ENCODE data around the gene DEFB131A.
"Not testable (repeated sequence)": the region's sequence is repeated elsewhere in the genome, so short reads cannot be mapped to it uniquely, and the experiment has no call there.

The DEFB131A gene

DNA sequence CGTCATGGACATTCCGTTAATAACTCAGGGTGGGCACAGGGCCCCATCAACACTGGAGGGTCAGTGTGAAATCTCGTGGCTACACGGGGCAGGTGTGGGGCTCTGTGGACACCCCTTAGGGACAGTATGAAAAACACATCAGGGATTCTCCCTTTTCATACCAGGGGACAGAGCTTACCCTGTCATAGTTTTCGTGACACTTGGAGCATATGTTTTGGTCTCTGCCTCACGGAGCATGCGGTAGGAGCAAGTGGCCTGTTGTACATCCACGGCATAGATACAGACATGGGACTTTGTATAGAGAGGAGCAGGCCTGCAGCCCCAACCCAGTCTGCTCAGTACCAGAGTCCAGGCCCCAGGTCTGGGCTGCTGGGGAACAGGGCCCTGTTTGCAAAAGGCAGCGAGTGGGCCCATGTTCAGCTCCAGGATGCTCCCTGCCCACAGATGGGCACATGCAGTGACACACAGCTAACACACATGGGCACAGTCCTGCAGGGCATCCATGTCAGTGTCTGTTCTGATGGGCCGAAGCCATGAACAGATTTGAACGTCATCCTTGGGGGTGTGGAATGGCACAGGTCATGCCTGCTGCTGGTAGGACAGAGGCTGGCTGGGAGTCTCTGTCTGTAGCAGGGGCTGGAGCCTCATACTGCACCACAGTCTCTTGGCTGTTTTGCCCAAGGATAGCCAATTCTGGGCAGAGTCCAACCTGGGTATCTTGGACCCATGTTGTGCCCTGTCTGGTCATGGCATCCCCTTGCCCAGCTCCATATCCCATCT lies 50.2 kb downstream of the DEFB131A start:
- DNase-seq (ENCODE audit: low read depth in 2 of 2) = not testable (repeated sequence)

- peak; percentile 47 to 74 for DNase-seq (ENCODE audit: low read depth in 2 of 2)
Observed at GRCh38 chr4:9495443-9495842, 51.2 kb downstream of the DEFB131A start.

GRCh38 chr4:9497575-9498467 lies 53.6 kb downstream of the DEFB131A start:
- DNase-seq (ENCODE audit: low read depth in 2 of 2) = not testable (repeated sequence)

- not testable (repeated sequence) for DNase-seq (ENCODE audit: low read depth in 2 of 2)
Observed at GRCh38 chr4:9498468-9499040, 54.3 kb downstream of the DEFB131A start.

GRCh38 chr4:9499974-9500487 lies 55.8 kb downstream of the DEFB131A start:
- DNase-seq (ENCODE audit: low read depth in 2 of 2) = not testable (repeated sequence)
